ACHN (cell line): ENCODE results near the gene MYADM.
"Not testable (repeated sequence)": the region's sequence is repeated elsewhere in the genome, so short reads cannot be mapped to it uniquely, and the experiment has no call there.

Experiments used
- DNase-seq: peaks from one replicate; pipeline ENCODE4 v3.0.0-alpha.2; 2015
- in situ Hi-C: cut with HindIII; loops from 2 replicates; pipeline ENCODE4 v1.10.0; 2017; ENCODE audit warnings: low sequenced_read_pairs, low pct_ligation_motif_present, low pct_unique_long_range_greater_than_20kb

MYADM gene

GRCh38 chr19:53866865-53867224 is 838 bp upstream of the MYADM start:
- DNase-seq, result no peak
- in situ Hi-C loops, result no loop called here

GRCh38 chr19:53868091-53868891 is 608 bp downstream of the MYADM start:
- no peak for DNase-seq
- in situ Hi-C loops, result no loop called here

GRCh38 chr19:53868892-53869804 is 1.5 kb downstream of the MYADM start:
- DNase-seq, result no peak
- in situ Hi-C loops, result no loop called here

- DNase-seq, in situ Hi-C loops: not testable (repeated sequence)
Measured at GRCh38 chr19:53869805-53870484, 2.3 kb downstream of the MYADM start.

- in situ Hi-C loops, result no loop called here
- DNase-seq, result no peak
Measured at GRCh38 chr19:53870485-53870844, 2.8 kb downstream of the MYADM start.

GRCh38 chr19:53871454-53871853 is 3.8 kb downstream of the MYADM start:
- in situ Hi-C loops, result no loop called here
- DNase-seq, result no peak

GRCh38 chr19:53872762-53873161 is 5.1 kb downstream of the MYADM start:
- in situ Hi-C loops, result no loop called here
- no peak for DNase-seq

- in situ Hi-C loops, result no loop called here
Measured at GRCh38 chr19:53873773-53874605, 6.3 kb downstream of the MYADM start.

GRCh38 chr19:53874606-53874990 is 6.9 kb downstream of the MYADM start:
- no peak for DNase-seq
- in situ Hi-C loops, result no loop called here

More at GRCh38 chr19:53873773-53874605, 6.3 kb downstream of the MYADM start:
- no peak for DNase-seq

GRCh38 chr19:53875602-53876325 is 8.1 kb downstream of the MYADM start:
- in situ Hi-C loops, result no loop called here

GRCh38 chr19:53876651-53877224 is 9.1 kb downstream of the MYADM start:
- in situ Hi-C loops, result no loop called here
- no peak for DNase-seq

More at GRCh38 chr19:53875602-53876325, 8.1 kb downstream of the MYADM start:
- DNase-seq, result no peak

GRCh38 chr19:53877361-53877766 is 9.7 kb downstream of the MYADM start:
- DNase-seq, result no peak
- in situ Hi-C loops, result no loop called here

GRCh38 chr19:53878776-53879139 is 11.1 kb downstream of the MYADM start:
- in situ Hi-C loops, result no loop called here
- DNase-seq, result no peak

- in situ Hi-C loops, result no loop called here
- DNase-seq, result no peak
Measured at GRCh38 chr19:53879140-53880081, 11.7 kb downstream of the MYADM start.

GRCh38 chr19:53880711-53881481 is 13.2 kb downstream of the MYADM start:
- in situ Hi-C loops, result no loop called here
- no peak for DNase-seq
